HL-60 (cell line): ENCODE results near the gene ANKRD13B.

Source experiments
- GABPA ChIP-seq: IDR thresholded peaks from 2 replicates; pipeline ENCODE4 v1.6.1; 2012; ENCODE audit warnings: low read depth
- POLR2AphosphoS5 ChIP-seq: IDR thresholded peaks from 2 replicates; pipeline ENCODE4 v1.6.1; 2012; ENCODE audit warnings: low read depth
- SPI1 ChIP-seq: IDR thresholded peaks from 2 replicates; pipeline ENCODE4 v1.6.1; 2012; ENCODE audit warnings: low read depth, mild to moderate bottlenecking, borderline replicate concordance
- TF ChIP-seq, protein P1 (sequence below): IDR thresholded peaks from one replicate; pipeline ENCODE4 v1.5.1; 2011; ENCODE audit warnings: low read length, control low read depth, inconsistent platforms; ENCODE audit not compliant: insufficient read depth
- TF ChIP-seq, protein P2 (sequence below): IDR thresholded peaks from 2 replicates; pipeline ENCODE4 v1.6.1; 2012; ENCODE audit warnings: low read depth; ENCODE audit not compliant: insufficient replicate concordance

DNA sequence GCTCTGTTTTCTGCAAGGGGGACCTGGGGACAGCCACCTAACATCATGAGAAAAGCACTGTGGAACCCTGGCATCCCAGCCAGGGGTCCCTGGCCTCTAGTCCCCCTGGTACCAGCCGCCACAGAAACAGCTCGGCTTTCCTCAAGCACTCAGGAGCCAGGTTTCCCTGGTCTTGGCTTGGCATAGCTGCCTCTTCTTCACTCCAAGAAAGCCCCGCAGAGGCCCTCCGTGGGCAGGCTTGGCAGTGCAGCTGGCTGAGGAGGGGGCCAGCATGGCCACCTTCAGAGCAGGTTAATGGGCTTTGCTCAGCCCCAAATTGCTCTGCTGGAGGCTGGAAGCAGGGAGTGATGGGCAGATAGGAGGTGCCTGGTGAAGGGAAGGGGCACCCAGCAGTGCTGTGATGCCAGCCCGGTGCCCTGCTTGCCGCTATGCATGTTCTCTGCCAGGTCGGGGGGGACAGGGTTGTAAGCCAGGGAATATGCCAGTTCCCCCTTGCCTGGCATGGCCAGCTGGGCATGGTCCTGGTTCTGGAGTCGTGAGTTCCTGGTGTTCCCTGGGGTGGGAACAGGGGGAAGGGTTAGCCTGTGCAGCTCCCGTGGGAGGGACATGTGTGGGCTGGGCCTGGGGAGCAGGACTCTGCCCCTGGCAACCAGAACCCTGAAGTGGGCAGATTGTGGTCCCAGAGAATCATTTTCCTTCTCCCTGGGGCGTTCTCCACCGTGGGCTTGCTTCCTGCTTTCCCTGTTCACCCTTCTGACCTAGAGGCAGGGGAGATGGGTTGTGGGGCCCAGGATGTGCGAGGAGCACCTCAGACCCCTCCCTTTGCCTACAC is 3.2 kb downstream of the ANKRD13B start:
- TF ChIP-seq SPI1 (no peak), POLR2AphosphoS5 (no peak), GABPA (no peak)
- TF ChIP-seq, protein P1, sequence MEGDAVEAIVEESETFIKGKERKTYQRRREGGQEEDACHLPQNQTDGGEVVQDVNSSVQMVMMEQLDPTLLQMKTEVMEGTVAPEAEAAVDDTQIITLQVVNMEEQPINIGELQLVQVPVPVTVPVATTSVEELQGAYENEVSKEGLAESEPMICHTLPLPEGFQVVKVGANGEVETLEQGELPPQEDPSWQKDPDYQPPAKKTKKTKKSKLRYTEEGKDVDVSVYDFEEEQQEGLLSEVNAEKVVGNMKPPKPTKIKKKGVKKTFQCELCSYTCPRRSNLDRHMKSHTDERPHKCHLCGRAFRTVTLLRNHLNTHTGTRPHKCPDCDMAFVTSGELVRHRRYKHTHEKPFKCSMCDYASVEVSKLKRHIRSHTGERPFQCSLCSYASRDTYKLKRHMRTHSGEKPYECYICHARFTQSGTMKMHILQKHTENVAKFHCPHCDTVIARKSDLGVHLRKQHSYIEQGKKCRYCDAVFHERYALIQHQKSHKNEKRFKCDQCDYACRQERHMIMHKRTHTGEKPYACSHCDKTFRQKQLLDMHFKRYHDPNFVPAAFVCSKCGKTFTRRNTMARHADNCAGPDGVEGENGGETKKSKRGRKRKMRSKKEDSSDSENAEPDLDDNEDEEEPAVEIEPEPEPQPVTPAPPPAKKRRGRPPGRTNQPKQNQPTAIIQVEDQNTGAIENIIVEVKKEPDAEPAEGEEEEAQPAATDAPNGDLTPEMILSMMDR = no peak
- TF ChIP-seq, protein P2, sequence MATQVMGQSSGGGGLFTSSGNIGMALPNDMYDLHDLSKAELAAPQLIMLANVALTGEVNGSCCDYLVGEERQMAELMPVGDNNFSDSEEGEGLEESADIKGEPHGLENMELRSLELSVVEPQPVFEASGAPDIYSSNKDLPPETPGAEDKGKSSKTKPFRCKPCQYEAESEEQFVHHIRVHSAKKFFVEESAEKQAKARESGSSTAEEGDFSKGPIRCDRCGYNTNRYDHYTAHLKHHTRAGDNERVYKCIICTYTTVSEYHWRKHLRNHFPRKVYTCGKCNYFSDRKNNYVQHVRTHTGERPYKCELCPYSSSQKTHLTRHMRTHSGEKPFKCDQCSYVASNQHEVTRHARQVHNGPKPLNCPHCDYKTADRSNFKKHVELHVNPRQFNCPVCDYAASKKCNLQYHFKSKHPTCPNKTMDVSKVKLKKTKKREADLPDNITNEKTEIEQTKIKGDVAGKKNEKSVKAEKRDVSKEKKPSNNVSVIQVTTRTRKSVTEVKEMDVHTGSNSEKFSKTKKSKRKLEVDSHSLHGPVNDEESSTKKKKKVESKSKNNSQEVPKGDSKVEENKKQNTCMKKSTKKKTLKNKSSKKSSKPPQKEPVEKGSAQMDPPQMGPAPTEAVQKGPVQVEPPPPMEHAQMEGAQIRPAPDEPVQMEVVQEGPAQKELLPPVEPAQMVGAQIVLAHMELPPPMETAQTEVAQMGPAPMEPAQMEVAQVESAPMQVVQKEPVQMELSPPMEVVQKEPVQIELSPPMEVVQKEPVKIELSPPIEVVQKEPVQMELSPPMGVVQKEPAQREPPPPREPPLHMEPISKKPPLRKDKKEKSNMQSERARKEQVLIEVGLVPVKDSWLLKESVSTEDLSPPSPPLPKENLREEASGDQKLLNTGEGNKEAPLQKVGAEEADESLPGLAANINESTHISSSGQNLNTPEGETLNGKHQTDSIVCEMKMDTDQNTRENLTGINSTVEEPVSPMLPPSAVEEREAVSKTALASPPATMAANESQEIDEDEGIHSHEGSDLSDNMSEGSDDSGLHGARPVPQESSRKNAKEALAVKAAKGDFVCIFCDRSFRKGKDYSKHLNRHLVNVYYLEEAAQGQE = no peak
